ENCODE measurements around the gene SND1. TPM values are rescaled to one million over a fixed set of nuclear protein-coding genes. Genes with fewer than 3 reads are reported as not detected.

SND1 gene
- total RNA-seq, 1 experiment from 2014 or later = 218 TPM

- Histone ChIP-seq H3K79me2 (ENCODE audit: insufficient read depth, low read length) (no peaks in the 10 kb centered on the region), H3K4me2 (ENCODE audit: insufficient read depth, insufficient read length, low read length) (no peak overlapping the region), H2BK15ac (ENCODE audit: low read depth, low read length) (no peak overlapping the region), H4K20me1 (ENCODE audit: control insufficient read depth, insufficient read depth, insufficient read length) (no peaks in the 10 kb centered on the region), H3K9me3 (ENCODE audit: control insufficient read depth, low read depth, low read length) (no peaks in the 10 kb centered on the region), H4K8ac (replicated peaks; ENCODE audit: insufficient read length, low read depth, low read length) (no peak overlapping the region), H3T11ph (ENCODE audit: low read length) (no peak overlapping the region), H3K23ac (ENCODE audit: insufficient read length, low read depth, low read length) (no peak overlapping the region), H4K91ac (ENCODE audit: insufficient read length, low read depth, low read length) (no peak overlapping the region), H2BK20ac (ENCODE audit: low read depth, low read length, poor library complexity, severe bottlenecking) (no peak overlapping the region), H2AFZ (ENCODE audit: low read length) (no peak overlapping the region), H3K56ac (ENCODE audit: insufficient read length, low read depth, low read length) (no peak overlapping the region), H3K23me2 (ENCODE audit: insufficient read length, low read depth, low read length, poor library complexity, severe bottlenecking) (no peaks in the 10 kb centered on the region), H2BK5ac (ENCODE audit: insufficient read length, low read length) (no peak overlapping the region), H3K9ac (ENCODE audit: extremely low read depth, insufficient read length, low read length) (no peak overlapping the region), H2AK5ac (ENCODE audit: insufficient read length, low read length) (no peak overlapping the region), H3K18ac (ENCODE audit: insufficient read length, low read depth, low read length) (no peak overlapping the region), H4K5ac (ENCODE audit: insufficient read length, low read depth, low read length) (no peak overlapping the region), H3K27me3 (ENCODE audit: insufficient read depth, low read length) (no peaks in the 10 kb centered on the region), H3K14ac (ENCODE audit: insufficient read depth, low read length) (no peak overlapping the region), H3K27ac (ENCODE audit: insufficient read length, low read depth, low read length) (no peak overlapping the region), H2BK120ac (ENCODE audit: low read depth, low read length, poor library complexity, severe bottlenecking) (no peak overlapping the region), H3K4ac (ENCODE audit: low read depth, low read length) (no peak overlapping the region), H3K79me1 (ENCODE audit: insufficient read depth, low read depth, low read length, poor library complexity, severe bottlenecking) (no peaks in the 10 kb centered on the region), H3K4me1 (ENCODE audit: insufficient read depth, low read length) (peaks cover 10% of the 10 kb centered on the region; the same call in 1 of the 2 replicates), H2BK12ac (ENCODE audit: insufficient read length, low read depth, low read length) (no peak overlapping the region)
- Mint-ChIP-seq H3K27me3 (ENCODE audit: low read depth) (no peaks in the 10 kb centered on the region; the same call in 1 of the 2 replicates), H3K4me3 (no peak overlapping the region), H3K9me3 (no peaks in the 10 kb centered on the region), H3K36me3 (ENCODE audit: insufficient read depth in 1 of 3, low read depth in 3 of 3) (peaks cover 27 to 30% (median 29%) of the 10 kb centered on the region in 3 experiments), H3K4me1 (peaks cover 17 to 20% of the 10 kb centered on the region in 2 experiments), H3K27ac (no peak overlapping the region)
- no CpG with 5 or more reads among the region's 1 CpG for WGBS (ENCODE audit: extremely low coverage, insufficient read length, low lambda C conversion rate)
- no peak for DNase-seq
- TF ChIP-seq, protein P1, sequence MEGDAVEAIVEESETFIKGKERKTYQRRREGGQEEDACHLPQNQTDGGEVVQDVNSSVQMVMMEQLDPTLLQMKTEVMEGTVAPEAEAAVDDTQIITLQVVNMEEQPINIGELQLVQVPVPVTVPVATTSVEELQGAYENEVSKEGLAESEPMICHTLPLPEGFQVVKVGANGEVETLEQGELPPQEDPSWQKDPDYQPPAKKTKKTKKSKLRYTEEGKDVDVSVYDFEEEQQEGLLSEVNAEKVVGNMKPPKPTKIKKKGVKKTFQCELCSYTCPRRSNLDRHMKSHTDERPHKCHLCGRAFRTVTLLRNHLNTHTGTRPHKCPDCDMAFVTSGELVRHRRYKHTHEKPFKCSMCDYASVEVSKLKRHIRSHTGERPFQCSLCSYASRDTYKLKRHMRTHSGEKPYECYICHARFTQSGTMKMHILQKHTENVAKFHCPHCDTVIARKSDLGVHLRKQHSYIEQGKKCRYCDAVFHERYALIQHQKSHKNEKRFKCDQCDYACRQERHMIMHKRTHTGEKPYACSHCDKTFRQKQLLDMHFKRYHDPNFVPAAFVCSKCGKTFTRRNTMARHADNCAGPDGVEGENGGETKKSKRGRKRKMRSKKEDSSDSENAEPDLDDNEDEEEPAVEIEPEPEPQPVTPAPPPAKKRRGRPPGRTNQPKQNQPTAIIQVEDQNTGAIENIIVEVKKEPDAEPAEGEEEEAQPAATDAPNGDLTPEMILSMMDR (conservative IDR thresholded peaks at IDR 0.05) = no peak
Observed at GRCh38 chr7:127932496-127932895, 280.5 kb downstream of the SND1 start.

All from H9 (cell line).